ENCODE results near the gene MDFIC. TPM values are rescaled to one million over a fixed set of nuclear protein-coding genes. Genes with fewer than 3 reads are reported as not detected.

MDFIC gene
- total RNA-seq, 1 donor from 2014 or later, result 172 TPM

GRCh38 chr7:114944745-114945625 lies 23.1 kb downstream of the MDFIC start:
- Mint-ChIP-seq H3K4me3 (no peak overlapping the region), H3K9me3 (peaks cover 8% of the 10 kb centered on the region), H3K27ac (peak overlapping the region; percentile 27), H3K27me3 (no peaks in the 10 kb centered on the region), H3K36me3 (ENCODE audit: low read depth) (peaks cover 82% of the 10 kb centered on the region), H3K4me1 (peaks cover 54% of the 10 kb centered on the region)
- intact Hi-C loops (cut with micrococcal nuclease), result no loop called here
- DNase-seq, result no peak

GRCh38 chr7:114949231-114949630 lies 27.3 kb downstream of the MDFIC start:
- Mint-ChIP-seq H3K4me3 (no peak overlapping the region), H3K27me3 (no peaks in the 10 kb centered on the region), H3K9me3 (peaks cover 4% of the 10 kb centered on the region), H3K36me3 (ENCODE audit: low read depth) (peaks cover 66% of the 10 kb centered on the region), H3K4me1 (peaks cover 40% of the 10 kb centered on the region), H3K27ac (no peak overlapping the region)
- DNase-seq, result no peak
- intact Hi-C loops (cut with micrococcal nuclease), result no loop called here

- H3K4me3 Mint-ChIP-seq, result no peak overlapping the region
- peaks cover under 1% of the 10 kb centered on the region for H3K9me3 Mint-ChIP-seq
- intact Hi-C loops (cut with micrococcal nuclease), result loop anchor here (5.0 kb wide), 1 partner anchor 85 kb away; no protein-coding TSS in a partner anchor
- peaks cover 48% of the 10 kb centered on the region for H3K4me1 Mint-ChIP-seq
- no peak for DNase-seq
- peaks cover 64% of the 10 kb centered on the region for H3K36me3 Mint-ChIP-seq (ENCODE audit: low read depth)
- no peaks in the 10 kb centered on the region for H3K27me3 Mint-ChIP-seq
- H3K27ac Mint-ChIP-seq, result no peak overlapping the region
Measured at GRCh38 chr7:114952296-114952695, 30.4 kb downstream of the MDFIC start.

- Mint-ChIP-seq H3K4me1 (peaks cover 38% of the 10 kb centered on the region), H3K4me3 (no peak overlapping the region), H3K36me3 (ENCODE audit: low read depth) (peaks cover 53% of the 10 kb centered on the region), H3K27me3 (no peaks in the 10 kb centered on the region), H3K9me3 (no peaks in the 10 kb centered on the region), H3K27ac (no peak overlapping the region)
- intact Hi-C loops (cut with micrococcal nuclease), result loop anchor here (5.0 kb wide), 1 partner anchor 86 kb away; no protein-coding TSS in a partner anchor
- DNase-seq, result no peak
Measured at GRCh38 chr7:114953724-114954123, 31.8 kb downstream of the MDFIC start.

GRCh38 chr7:114956702-114957101 lies 34.8 kb downstream of the MDFIC start:
- Mint-ChIP-seq H3K27ac (no peak overlapping the region), H3K4me3 (no peak overlapping the region), H3K36me3 (ENCODE audit: low read depth) (peaks cover 56% of the 10 kb centered on the region), H3K27me3 (no peaks in the 10 kb centered on the region), H3K4me1 (peaks cover 43% of the 10 kb centered on the region), H3K9me3 (no peaks in the 10 kb centered on the region)
- DNase-seq, result no peak
- intact Hi-C loops (cut with micrococcal nuclease), result no loop called here

GRCh38 chr7:114957444-114957843 lies 35.5 kb downstream of the MDFIC start:
- Mint-ChIP-seq H3K4me1 (peaks cover 47% of the 10 kb centered on the region), H3K36me3 (ENCODE audit: low read depth) (peaks cover 59% of the 10 kb centered on the region), H3K27ac (no peak overlapping the region), H3K4me3 (no peak overlapping the region), H3K27me3 (no peaks in the 10 kb centered on the region), H3K9me3 (no peaks in the 10 kb centered on the region)
- no peak for DNase-seq
- intact Hi-C loops (cut with micrococcal nuclease), result no loop called here

GRCh38 chr7:114959931-114960330 lies 38.0 kb downstream of the MDFIC start:
- no peak for DNase-seq
- Mint-ChIP-seq H3K4me3 (no peak overlapping the region), H3K27me3 (no peaks in the 10 kb centered on the region), H3K4me1 (peaks cover 51% of the 10 kb centered on the region), H3K36me3 (ENCODE audit: low read depth) (peaks cover 52% of the 10 kb centered on the region), H3K9me3 (peaks cover 2% of the 10 kb centered on the region), H3K27ac (peak overlapping the region; percentile 13)
- intact Hi-C loops (cut with micrococcal nuclease), result no loop called here

GRCh38 chr7:114962441-114962840 lies 40.5 kb downstream of the MDFIC start:
- H3K27ac Mint-ChIP-seq, result no peak overlapping the region
- peaks cover 53% of the 10 kb centered on the region for H3K4me1 Mint-ChIP-seq
- no peak overlapping the region for H3K4me3 Mint-ChIP-seq
- intact Hi-C loops (cut with micrococcal nuclease), result no loop called here
- peaks cover 4% of the 10 kb centered on the region for H3K9me3 Mint-ChIP-seq
- no peak for DNase-seq
- no peaks in the 10 kb centered on the region for H3K27me3 Mint-ChIP-seq
- H3K36me3 Mint-ChIP-seq (ENCODE audit: low read depth), result peaks cover 53% of the 10 kb centered on the region

- no peaks in the 10 kb centered on the region for H3K27me3 Mint-ChIP-seq
- peaks cover 57% of the 10 kb centered on the region for H3K36me3 Mint-ChIP-seq (ENCODE audit: low read depth)
- intact Hi-C loops (cut with micrococcal nuclease), result no loop called here
- H3K4me1 Mint-ChIP-seq, result peaks cover 54% of the 10 kb centered on the region
- no peak overlapping the region for H3K27ac Mint-ChIP-seq
- no peak overlapping the region for H3K4me3 Mint-ChIP-seq
- no peak for DNase-seq
- peaks cover 4% of the 10 kb centered on the region for H3K9me3 Mint-ChIP-seq
Measured at GRCh38 chr7:114966156-114966555, 44.3 kb downstream of the MDFIC start.

GRCh38 chr7:114969096-114969495 lies 47.2 kb downstream of the MDFIC start:
- peaks cover 4% of the 10 kb centered on the region for H3K9me3 Mint-ChIP-seq
- no peak overlapping the region for H3K27ac Mint-ChIP-seq
- peaks cover 47% of the 10 kb centered on the region for H3K36me3 Mint-ChIP-seq (ENCODE audit: low read depth)
- peaks cover 55% of the 10 kb centered on the region for H3K4me1 Mint-ChIP-seq
- no peak overlapping the region for H3K4me3 Mint-ChIP-seq
- intact Hi-C loops (cut with micrococcal nuclease), result no loop called here
- DNase-seq, result no peak
- no peaks in the 10 kb centered on the region for H3K27me3 Mint-ChIP-seq

- Mint-ChIP-seq H3K9me3 (no peaks in the 10 kb centered on the region), H3K4me1 (peaks cover 55% of the 10 kb centered on the region), H3K36me3 (ENCODE audit: low read depth) (peaks cover 44% of the 10 kb centered on the region), H3K27me3 (no peaks in the 10 kb centered on the region), H3K27ac (no peak overlapping the region), H3K4me3 (no peak overlapping the region)
- DNase-seq, result no peak
- intact Hi-C loops (cut with micrococcal nuclease), result no loop called here
Measured at GRCh38 chr7:114970308-114970707, 48.4 kb downstream of the MDFIC start.

- Mint-ChIP-seq H3K27me3 (no peaks in the 10 kb centered on the region), H3K4me3 (no peak overlapping the region), H3K36me3 (ENCODE audit: low read depth) (peaks cover 41% of the 10 kb centered on the region), H3K4me1 (peaks cover 53% of the 10 kb centered on the region), H3K9me3 (no peaks in the 10 kb centered on the region), H3K27ac (no peak overlapping the region)
- DNase-seq, result no peak
- intact Hi-C loops (cut with micrococcal nuclease), result no loop called here
Measured at GRCh38 chr7:114970732-114971131, 48.8 kb downstream of the MDFIC start.

- H3K9me3 Mint-ChIP-seq, result no peaks in the 10 kb centered on the region
- H3K4me1 Mint-ChIP-seq, result peaks cover 50% of the 10 kb centered on the region
- H3K27me3 Mint-ChIP-seq, result no peaks in the 10 kb centered on the region
- intact Hi-C loops (cut with micrococcal nuclease), result no loop called here
- no peak for DNase-seq
- H3K27ac Mint-ChIP-seq, result no peak overlapping the region
- peaks cover 35% of the 10 kb centered on the region for H3K36me3 Mint-ChIP-seq (ENCODE audit: low read depth)
- no peak overlapping the region for H3K4me3 Mint-ChIP-seq
Measured at GRCh38 chr7:114972567-114972966, 50.7 kb downstream of the MDFIC start.

GRCh38 chr7:114973147-114973546 lies 51.3 kb downstream of the MDFIC start:
- H3K27ac Mint-ChIP-seq, result no peak overlapping the region
- H3K4me3 Mint-ChIP-seq, result no peak overlapping the region
- intact Hi-C loops (cut with micrococcal nuclease), result no loop called here
- H3K9me3 Mint-ChIP-seq, result no peaks in the 10 kb centered on the region
- H3K27me3 Mint-ChIP-seq, result no peaks in the 10 kb centered on the region
- DNase-seq, result no peak
- H3K4me1 Mint-ChIP-seq, result peaks cover 48% of the 10 kb centered on the region
- peaks cover 33% of the 10 kb centered on the region for H3K36me3 Mint-ChIP-seq (ENCODE audit: low read depth)
